HS-5 (cell line): Measurements from ENCODE around the gene AASDHPPT.

ENCODE experiments used
- DNase-seq: peaks from one replicate; pipeline ENCODE4 v3.0.0-alpha.2; 2012; ENCODE audit warnings: low read depth

The AASDHPPT gene

DNA sequence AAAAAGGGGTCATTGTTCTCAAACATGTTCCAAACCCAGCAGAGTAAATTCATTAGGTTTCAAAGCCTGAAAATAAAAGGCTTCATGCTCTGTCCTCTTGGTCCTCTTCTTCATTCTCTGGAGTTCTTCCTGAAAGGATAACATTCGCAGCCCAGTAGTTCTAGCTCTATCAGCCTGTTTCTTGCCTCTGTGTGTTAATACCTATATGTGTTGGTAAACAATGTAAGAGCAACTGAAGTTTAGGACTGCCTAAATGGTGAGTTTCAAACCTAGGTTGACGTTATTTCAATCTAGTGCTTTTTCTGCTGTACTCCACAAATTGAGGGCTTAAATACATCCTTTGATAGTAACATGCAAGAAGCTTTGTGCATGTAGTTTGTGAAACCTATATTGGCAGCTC, 9.4 kb downstream of the AASDHPPT start:
- DNase-seq = no peak

DNA sequence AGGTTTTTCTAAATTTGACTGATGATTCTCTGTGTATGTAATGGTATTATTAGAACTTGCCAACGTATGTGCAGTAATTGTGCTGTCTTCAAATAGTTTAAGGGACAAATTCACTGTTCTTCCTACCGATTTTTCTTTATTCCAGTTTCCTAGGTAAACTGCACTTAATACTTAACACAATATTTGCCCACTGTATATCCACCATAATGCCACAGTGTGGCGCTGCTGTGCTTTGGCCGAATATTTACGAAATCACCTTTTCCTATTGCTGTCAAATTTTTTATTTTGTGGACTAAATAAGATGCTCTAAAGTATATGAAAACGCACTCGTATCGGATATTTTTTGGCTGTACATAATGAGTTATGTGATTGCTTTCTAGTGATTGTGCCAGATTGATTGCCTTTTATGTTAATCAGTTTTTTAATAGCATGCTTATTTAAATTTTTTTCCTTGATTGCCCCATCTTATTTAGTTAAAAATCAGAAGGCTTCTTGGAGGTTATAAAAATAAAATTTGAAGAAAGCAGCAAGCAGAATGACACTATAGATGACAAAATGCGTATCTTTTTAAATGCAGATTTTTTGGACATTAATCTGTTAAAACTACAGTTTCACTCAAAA, 10.5 kb downstream of the AASDHPPT start:
- DNase-seq = peak; percentile 16

DNA sequence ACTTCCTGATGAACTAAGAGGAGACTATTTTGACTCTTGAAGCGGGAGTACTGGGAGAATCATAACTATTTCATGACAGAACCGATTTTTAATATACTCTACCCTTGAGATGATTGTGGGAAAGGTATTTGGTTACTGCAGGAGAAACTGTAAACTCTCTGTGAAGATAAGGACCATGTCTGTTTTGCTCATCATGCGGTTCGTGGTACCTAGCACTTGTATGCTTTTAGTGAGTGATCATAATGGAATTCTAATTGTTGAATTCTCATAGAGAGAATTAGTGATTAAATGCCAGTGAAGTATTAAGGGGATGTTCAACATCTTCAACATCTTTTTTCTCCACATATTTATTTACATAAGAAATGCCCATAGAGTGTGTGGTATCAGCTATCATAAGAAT, 11.4 kb downstream of the AASDHPPT start:
- DNase-seq = no peak

DNA sequence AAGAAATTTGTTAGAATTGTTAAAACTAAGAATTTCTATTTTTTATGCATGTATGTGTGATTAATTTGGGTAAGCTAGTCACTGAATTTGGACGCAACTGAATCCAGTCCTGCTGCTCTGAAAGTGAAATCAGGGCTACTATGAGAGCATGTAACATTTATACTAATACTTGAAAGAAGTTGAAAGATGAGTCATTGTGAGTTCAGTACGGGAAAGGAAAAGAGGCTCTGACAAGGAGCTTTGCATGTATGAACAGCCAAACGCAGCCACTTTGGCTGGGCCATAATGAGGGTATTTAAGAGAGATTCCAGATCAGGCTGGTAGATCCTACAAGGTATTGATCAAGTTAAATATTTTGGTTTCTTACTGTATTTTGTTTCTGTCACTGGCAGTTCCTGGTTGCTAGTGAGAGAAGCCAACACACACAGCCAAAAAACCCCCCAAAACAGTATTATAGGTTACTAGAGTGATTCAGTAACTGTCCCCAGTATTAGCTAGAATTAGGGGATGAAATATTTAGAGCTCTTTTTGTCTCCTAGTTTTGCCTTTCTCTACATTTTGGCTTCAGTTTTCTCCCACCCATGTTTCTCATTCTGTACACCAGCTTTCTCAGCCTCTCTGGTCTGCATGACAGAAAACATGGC, 14.1 kb downstream of the AASDHPPT start:
- no peak for DNase-seq

DNA sequence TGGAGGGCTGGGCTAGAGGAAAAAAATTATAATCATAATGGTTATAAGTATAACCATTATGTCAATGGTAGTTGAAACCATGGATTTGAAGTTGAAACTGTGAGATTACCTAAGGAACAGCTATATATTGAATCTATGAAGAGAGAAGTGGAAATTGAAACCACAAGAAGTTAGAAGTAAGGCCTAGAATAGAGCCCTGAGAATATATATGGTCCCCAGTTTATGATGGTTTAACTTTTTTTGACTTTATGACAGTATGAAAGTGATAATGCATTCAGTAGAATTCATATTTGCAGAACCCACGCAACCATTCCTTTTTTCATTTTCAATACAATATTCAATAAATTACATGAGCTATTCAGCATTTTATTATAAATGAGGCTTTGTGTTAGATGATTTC, 15.0 kb downstream of the AASDHPPT start:
- DNase-seq = no peak

DNA sequence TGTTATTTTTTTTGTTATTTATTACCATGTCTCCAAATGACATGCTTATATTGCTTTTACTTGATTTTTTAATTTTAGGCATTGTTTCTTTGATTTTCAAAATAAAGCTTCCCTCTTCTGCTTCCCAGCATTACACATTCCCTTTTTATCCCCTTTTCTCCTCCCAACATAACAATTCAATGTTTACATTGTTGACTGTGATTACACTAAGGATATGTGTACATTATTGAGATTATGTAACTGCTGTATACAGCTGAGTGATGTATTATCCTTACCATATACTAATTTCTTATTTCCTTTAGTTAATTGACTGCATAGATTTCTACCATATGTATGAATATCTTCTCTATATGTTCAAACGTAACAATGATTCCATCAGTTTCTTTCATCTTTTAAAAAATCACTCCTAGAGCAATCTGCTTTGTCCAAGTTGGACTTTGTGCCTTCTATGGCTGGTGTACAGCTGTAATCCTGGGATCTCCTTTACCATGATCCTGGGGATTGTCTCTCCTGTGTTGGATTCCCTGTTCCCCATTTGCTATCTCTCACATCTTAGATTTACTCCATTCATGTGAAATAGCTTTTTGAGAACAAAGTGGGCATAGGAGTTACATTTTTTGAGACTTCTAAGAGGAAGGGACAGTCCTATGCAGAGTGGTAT, 21.6 kb downstream of the AASDHPPT start:
- no peak for DNase-seq

DNA sequence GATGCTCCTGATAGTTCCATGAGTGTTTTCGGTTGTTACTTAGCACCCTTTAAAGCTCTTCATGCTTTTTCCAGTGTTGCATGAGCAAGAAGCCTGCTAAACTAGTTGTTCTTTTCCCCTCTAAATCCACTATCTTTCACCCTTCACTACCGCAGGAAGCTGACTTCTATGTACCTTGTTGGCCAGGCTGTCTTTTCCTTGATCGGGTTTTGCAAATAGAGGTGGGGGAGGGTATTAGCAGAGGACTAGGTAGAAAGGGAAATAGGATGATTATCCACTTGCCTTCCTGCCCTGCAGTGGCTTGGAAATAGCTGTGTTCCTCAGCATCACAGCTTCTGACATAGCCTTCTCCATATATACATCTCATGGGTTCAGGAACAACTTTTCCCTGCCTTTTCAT, 23.9 kb downstream of the AASDHPPT start:
- DNase-seq = no peak

DNA sequence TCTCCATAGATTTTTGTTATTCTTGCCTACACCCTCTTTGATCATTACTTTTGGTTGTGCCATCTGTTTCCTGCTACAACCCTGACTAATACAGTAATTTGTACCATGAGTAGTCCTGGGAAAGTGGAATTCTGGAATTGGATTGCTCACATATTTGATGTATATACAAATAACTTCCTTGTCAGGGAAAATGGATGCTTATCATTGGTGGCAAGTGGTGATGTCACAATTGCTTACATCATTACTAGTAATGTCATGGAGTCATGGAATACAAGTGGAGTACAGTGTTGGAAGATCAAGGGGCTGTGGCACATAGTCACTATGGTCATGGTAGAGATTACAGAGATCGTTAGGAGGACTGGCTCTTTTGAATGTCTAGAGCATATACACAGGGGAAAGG, 24.4 kb downstream of the AASDHPPT start:
- peak; percentile 65 for DNase-seq

DNA sequence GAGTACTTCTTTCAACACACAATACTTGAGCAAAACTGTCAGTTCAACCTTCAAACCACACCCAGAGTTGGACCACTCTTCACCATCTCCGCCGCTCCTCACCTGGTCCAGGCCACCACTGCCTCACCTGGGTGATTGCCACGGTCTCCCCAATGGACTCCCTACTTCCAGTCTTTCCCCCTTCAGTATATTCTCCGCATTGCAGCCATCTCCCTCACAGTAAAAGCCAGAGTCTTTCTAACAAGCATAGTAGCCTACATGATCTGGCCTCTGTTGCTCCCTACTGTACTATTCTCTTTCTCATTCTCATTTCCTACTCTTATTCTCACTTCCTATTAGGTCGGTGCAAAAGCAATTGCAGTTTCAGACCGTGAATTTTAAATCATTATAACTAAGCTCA, 28.5 kb downstream of the AASDHPPT start:
- no peak for DNase-seq

DNA sequence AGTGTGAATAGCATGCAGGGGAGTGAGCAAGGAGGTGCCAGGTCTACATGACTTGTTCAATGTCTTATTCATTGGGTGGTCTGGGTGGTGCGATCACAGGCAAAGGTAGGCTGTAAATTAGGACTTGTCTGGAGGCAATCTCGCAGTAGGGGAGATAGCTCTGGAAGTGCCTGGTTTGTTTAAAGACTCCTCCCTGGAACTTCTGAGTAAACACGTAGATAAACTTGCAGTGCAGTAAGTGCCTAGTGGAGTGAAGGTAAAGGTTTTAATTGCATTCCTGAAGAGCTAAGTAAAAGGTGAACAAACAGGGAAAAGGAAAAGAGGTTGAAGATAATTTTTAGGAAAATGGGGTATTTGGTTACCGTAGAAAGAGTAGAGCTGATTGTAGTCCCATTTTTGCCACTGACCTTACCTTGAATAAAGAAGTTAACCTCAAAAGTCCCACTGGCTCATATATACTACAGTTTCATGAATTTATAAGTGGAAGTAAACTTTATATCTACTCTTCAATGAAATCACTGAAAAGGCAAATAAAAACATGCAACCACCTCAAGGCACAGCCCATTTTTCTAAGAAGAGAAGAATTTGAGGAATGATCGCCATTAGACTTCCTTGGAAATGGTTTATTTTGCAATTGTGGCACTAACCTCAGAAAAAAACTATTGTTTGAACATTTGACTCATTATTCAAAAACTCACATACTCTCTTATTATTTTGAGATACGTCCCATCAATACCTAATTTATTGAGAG, 44.3 kb downstream of the AASDHPPT start:
- no peak for DNase-seq

DNA sequence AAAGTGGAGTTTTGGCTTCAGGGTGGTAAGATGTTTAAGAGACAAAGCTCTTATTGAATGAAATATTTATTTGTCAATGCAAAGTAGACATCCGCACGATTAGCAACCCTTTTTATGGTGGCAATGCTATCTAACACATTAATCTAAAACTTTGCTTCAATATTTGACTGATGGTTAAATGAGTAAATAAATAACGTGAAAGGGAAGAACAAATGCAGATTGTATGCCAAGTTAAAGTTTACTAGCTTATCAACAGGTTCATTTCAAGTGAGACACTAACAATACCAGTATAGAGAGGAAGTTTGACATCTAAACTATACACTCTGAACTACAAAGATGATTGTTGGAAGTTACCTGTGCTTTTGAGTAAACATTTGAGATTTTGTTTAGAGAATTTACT, 50.1 kb downstream of the AASDHPPT start:
- no peak for DNase-seq

DNA sequence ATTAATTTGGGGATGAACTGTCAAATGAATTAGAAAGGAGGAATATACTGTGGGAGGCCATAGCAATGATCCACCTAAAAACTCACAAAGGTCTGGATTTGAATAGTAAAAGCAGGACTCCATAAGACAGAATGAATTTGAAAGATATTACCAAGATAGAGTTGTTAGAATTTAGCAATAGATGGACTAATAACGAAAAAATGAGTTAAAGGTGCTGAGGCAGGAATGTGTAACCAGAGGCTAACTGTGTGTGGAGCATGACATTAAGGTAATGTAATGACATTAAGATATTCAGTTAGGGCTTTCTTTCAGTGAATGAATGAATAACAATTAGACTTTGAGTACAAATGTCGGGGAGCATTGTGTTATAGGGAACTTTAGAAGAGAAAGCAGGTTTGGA, 51.3 kb downstream of the AASDHPPT start:
- DNase-seq = no peak

DNA sequence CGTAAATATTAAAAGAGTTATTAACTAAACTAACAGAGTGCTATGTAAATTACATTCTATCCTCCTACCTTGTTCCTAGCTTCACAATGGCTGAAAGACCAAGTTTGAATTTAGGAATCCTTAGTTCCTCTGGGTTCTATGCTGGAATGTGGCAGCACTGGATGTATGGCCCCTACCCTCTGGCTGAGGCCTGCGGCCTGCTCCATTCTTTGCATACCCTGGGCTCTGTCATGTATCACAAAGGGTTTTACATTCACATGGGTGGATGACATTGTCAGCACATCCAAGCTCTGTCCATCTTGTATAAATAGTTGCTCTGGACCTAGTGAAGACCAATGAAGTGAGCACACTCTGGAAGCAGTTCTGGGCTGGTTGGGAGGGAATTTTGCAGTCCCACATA, 54.5 kb downstream of the AASDHPPT start:
- DNase-seq = no peak

DNA sequence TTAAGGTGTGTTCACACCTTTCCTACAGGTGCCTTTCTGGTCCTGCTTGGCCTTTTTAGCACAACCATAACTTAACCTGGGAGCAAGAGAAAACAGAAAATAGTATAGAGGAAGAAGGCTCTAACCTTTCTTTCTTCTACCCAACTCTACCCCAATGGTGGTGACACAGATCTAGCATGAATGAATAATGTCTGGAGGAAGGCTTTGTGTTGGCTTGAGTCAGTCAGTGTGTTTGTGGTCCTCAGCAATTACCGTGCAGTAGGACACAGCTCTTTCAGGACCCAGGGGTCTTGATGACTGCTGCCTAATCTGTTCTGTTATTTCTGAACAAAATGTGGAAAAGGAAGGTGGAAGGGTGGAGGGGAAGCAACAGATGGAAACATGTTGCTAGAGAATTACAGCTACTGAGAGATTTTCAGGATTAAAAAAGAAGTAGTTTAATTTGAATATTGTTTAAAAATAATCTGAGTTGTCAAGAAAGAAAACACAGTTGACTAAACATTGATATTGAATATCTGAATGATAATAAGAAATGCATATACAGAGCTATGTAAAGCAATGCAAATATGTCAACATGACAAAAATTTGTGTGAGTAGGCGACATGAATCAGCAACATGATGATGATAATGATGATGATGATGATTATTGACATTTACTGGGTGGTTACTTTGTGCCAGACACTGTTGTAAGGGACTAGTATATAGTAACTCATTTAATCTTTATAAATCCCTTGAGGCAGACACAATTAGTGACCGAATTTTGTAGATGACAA, 55.3 kb downstream of the AASDHPPT start:
- DNase-seq = no peak

DNA sequence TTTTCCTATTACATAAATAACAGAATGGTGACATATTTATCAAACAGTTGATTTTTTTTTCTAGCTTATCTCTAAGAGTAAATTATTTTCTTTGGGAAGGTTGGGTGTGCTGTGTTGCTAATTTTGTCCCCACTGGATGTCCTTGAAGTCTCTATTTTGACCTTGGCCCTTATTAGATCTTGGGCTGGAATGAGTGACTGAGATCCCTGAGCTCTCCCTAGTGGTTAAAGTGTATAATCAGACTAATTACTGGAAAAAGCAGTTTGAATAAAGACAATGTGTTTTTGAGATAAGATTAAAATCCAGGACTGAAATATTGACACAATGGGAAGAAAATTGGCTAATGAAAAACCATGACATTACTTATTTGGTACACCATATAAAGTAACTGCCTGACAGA, 56.1 kb downstream of the AASDHPPT start:
- no peak for DNase-seq

DNA sequence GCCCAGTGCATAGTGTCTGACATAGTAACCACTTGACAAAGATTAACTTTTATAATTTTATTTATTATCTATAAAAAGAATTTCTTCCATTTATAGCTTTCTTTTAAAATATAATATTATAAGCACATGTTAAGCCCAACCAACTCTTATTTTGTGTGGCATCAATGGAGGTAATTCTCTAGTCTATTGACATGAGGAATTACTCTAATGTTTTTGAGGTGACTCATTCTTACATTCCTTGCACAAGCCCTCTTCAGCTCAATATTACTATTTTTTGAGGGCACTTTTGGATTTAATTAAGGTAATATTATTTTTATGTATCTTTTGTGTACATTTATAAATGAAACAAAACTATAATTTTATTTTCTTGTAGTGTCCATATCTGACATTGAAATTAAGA, 59.6 kb downstream of the AASDHPPT start:
- no peak for DNase-seq

DNA sequence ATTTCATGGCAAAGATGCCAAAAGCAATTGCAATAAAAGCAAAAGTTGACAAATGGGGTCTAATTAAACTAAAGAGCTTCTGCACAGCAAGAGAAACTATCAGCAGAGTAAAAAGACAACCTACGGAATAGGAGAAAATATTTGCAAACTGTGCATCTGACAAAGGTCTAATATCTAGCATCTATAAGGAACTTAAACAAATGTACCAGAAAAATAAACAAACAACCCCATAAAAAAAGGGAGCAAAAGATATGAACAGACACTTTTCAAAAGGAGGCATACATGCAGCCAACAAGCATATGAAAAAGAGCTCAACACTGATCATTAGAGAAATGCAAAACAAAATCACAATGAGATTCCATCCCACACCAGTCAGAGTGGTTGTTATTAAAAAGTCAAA, 60.3 kb downstream of the AASDHPPT start:
- DNase-seq = no peak
